DOHH2 (cell line): ENCODE data around the gene IGFBP1.

Source experiments
- H3F3A ChIP-seq: fragments of 200-600 bp; sonication (generic), shearing (Covaris generic); 2 replicates; pipeline ENCODE4 v1.6.0; 2016; ENCODE audit warnings: antibody characterized with exemption, mild to moderate bottlenecking; ENCODE audit not compliant: control insufficient read depth, insufficient read depth
- H3K27ac ChIP-seq: fragments of 200-600 bp; sonication (generic); 2 replicates; pipeline ENCODE4 v1.5.1; 2014; ENCODE audit warnings: low read depth, mild to moderate bottlenecking, low read length, moderate library complexity
- H3K27me3 ChIP-seq: fragments of 200-600 bp; sonication (generic); 2 replicates; pipeline ENCODE4 v1.6.1; 2014; ENCODE audit warnings: mild to moderate bottlenecking, low read length, mixed read lengths; ENCODE audit not compliant: control insufficient read depth
- H3K36me3 ChIP-seq: fragments of 200-600 bp; sonication (generic); 2 replicates; pipeline ENCODE4 v1.6.1; 2014; ENCODE audit warnings: mild to moderate bottlenecking, low read length, moderate library complexity, mixed read lengths; ENCODE audit not compliant: control insufficient read depth
- H3K4me1 ChIP-seq: fragments of 200-600 bp; sonication (generic); 2 replicates; pipeline ENCODE4 v1.6.1; 2014; ENCODE audit warnings: mild to moderate bottlenecking, low read length, mixed read lengths; ENCODE audit not compliant: control insufficient read depth
- H3K4me2 ChIP-seq: fragments of 200-600 bp; sonication (generic); 2 replicates; pipeline ENCODE4 v1.6.0; 2014; ENCODE audit warnings: mild to moderate bottlenecking, low read length, moderate library complexity
- H3K4me3 ChIP-seq: fragments of 200-600 bp; sonication (generic); 2 replicates; pipeline ENCODE4 v1.5.1; 2014; ENCODE audit warnings: mild to moderate bottlenecking, low read length, mixed read lengths
- H3K79me2 ChIP-seq: fragments of 200-600 bp; sonication (generic); 2 replicates; pipeline ENCODE4 v1.6.1; 2014; ENCODE audit warnings: mild to moderate bottlenecking, low read length, mixed read lengths; ENCODE audit not compliant: control insufficient read depth
- H3K9me2 ChIP-seq: fragments of 200-600 bp; sonication (generic); replicated peaks from 2 replicates; pipeline ENCODE4 v1.6.1; 2014; ENCODE audit warnings: mild to moderate bottlenecking, low read length, mixed read lengths; ENCODE audit not compliant: control insufficient read depth
- H3K9me3 ChIP-seq: fragments of 200-600 bp; sonication (generic); 2 replicates; pipeline ENCODE4 v1.6.1; 2014; ENCODE audit warnings: antibody characterized with exemption, low read length, mixed read lengths; ENCODE audit not compliant: control insufficient read depth, insufficient read depth
- H4K20me1 ChIP-seq: fragments of 200-600 bp; sonication (generic); 2 replicates; pipeline ENCODE4 v1.6.0; 2014; ENCODE audit warnings: low read depth, mild to moderate bottlenecking, antibody characterized with exemption, low read length, moderate library complexity; ENCODE audit not compliant: control insufficient read depth, insufficient read depth
- CTCF ChIP-seq: fragments of 200-600 bp; sonication (generic); IDR thresholded peaks from one replicate; pipeline ENCODE4 v1.5.1; 2014; ENCODE audit warnings: antibody characterized with exemption, mild to moderate bottlenecking, low read depth, low read length; ENCODE audit not compliant: poor library complexity, severe bottlenecking
- EZH2phosphoT487 ChIP-seq: fragments of 200-600 bp; sonication (generic); IDR thresholded peaks from 2 replicates; pipeline ENCODE4 v1.6.1; 2017; ENCODE audit warnings: borderline replicate concordance, mild to moderate bottlenecking, antibody characterized with exemption, low read length, moderate library complexity, mixed read lengths

IGFBP1 gene

DNA sequence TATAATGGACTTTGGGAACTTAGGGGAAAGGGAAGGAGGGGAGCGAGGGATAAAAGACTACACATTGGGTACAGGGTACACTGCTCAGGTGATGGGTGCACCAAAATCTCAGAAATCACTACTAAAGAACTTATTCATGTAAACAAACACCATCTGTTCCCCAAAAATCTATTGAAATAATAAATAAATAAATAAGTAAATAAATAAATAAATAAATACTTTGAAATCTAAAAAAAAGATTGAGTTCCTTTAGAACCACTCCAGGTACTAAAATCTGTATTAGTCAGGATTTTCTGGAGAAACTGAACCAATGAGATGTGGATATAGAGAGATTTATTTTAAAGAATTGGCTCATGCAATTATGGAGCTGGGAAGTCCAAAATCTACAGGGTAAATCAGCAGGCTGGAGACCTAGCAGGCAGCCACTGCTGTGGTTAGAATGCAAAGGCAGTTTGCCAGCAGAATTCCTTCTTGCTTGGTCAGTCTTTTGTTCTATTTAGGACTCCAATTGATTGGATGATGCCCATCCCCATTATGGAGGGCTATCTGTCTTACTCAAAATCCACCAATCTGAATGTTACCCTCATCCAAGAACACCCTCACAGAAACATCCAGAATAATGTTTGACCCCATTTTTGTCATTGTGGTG, 8.9 kb downstream of the IGFBP1 start:
- Histone ChIP-seq H3K9me2 (no peaks in the 10 kb centered on the region), H3K9me3 (no peaks in the 10 kb centered on the region), H3K79me2 (no peaks in the 10 kb centered on the region), H3K4me3 (no peak overlapping the region), H3K27me3 (peaks cover 30% of the 10 kb centered on the region; the same call in 1 of the 2 replicates), H3K27ac (no peak overlapping the region), H3F3A (no peaks in the 10 kb centered on the region), H3K4me2 (no peak overlapping the region), H3K4me1 (no peaks in the 10 kb centered on the region), H4K20me1 (no peaks in the 10 kb centered on the region), H3K36me3 (no peaks in the 10 kb centered on the region)
- TF ChIP-seq CTCF (no peak), EZH2phosphoT487 (no peak)

- Histone ChIP-seq H3K4me2 (no peak overlapping the region), H3K9me3 (no peaks in the 10 kb centered on the region), H4K20me1 (no peaks in the 10 kb centered on the region), H3K36me3 (no peaks in the 10 kb centered on the region), H3K27me3 (peaks cover 24% of the 10 kb centered on the region; the same call in 1 of the 2 replicates), H3K4me1 (no peaks in the 10 kb centered on the region), H3K27ac (no peak overlapping the region), H3K79me2 (no peaks in the 10 kb centered on the region), H3K9me2 (no peaks in the 10 kb centered on the region), H3K4me3 (no peak overlapping the region), H3F3A (no peaks in the 10 kb centered on the region)
- no peak for TF ChIP-seq EZH2phosphoT487
- no peak for TF ChIP-seq CTCF
These were observed 9.9 kb downstream of the IGFBP1 start for GRCh38 chr7:45898222-45898621.

DNA sequence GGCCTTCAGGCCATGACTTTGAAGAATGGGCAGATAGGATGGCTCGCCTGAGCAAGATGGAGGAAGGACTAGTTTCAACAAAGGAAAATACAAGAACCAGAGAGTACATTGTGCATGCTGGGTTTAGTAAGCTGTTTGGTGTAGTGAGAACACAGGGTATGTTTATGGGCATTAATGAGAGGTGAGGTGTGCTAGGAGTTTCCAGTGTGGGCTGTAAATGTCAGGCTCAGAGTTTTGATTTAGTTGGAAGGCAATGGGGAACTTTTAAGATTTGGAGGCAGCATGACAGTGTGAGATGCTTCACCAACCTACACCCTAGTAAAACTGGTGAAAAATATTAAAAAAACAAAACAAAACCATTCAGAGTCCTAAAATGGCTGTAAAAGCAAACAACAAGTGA, 13.3 kb downstream of the IGFBP1 start:
- Histone ChIP-seq H3K79me2 (no peaks in the 10 kb centered on the region), H3K4me1 (no peaks in the 10 kb centered on the region), H3K4me2 (no peak overlapping the region), H3K9me3 (no peaks in the 10 kb centered on the region), H3K4me3 (no peak overlapping the region), H3K36me3 (no peaks in the 10 kb centered on the region), H3F3A (no peaks in the 10 kb centered on the region), H3K9me2 (no peaks in the 10 kb centered on the region), H3K27ac (no peak overlapping the region), H4K20me1 (no peaks in the 10 kb centered on the region), H3K27me3 (peaks cover 11% of the 10 kb centered on the region)
- TF ChIP-seq CTCF = no peak
- no peak for TF ChIP-seq EZH2phosphoT487
